Neuronal stem cell (in vitro differentiated cells): ENCODE results near the gene PBOV1.

Experiments used
- DNase-seq: peaks from one replicate; pipeline ENCODE4 v3.0.0-alpha.2; 2013; ENCODE audit warnings: low spot score
- H2AFZ ChIP-seq: one replicate; pipeline ENCODE4 v1.6.1; 2013; ENCODE audit warnings: mild to moderate bottlenecking, low read length, inconsistent platforms
- H2AK5ac ChIP-seq: 2 replicates; pipeline ENCODE4 v1.6.1; 2013; ENCODE audit warnings: low read depth, mild to moderate bottlenecking, inconsistent platforms, low read length, moderate library complexity, mixed read lengths
- H2BK120ac ChIP-seq: 2 replicates; pipeline ENCODE4 v1.6.1; 2013; ENCODE audit warnings: low read depth, mild to moderate bottlenecking, inconsistent platforms, low read length, moderate library complexity, mixed read lengths
- H2BK12ac ChIP-seq: one replicate; pipeline ENCODE4 v1.6.1; 2013; ENCODE audit warnings: low read length, inconsistent platforms
- H2BK15ac ChIP-seq: 2 replicates; pipeline ENCODE4 v1.6.1; 2013; ENCODE audit warnings: mild to moderate bottlenecking, low read length, inconsistent platforms, mixed read lengths
- H2BK5ac ChIP-seq: one replicate; pipeline ENCODE4 v1.6.1; 2013; ENCODE audit warnings: inconsistent platforms, mild to moderate bottlenecking, low read length, moderate library complexity
- H3K14ac ChIP-seq: one replicate; pipeline ENCODE4 v1.6.1; 2013; ENCODE audit warnings: low read length, inconsistent platforms
- H3K18ac ChIP-seq: 2 replicates; pipeline ENCODE4 v1.6.1; 2013; ENCODE audit warnings: low read length, inconsistent platforms
- H3K23ac ChIP-seq: 2 replicates; pipeline ENCODE4 v1.6.1; 2013; ENCODE audit warnings: low read depth, mild to moderate bottlenecking, mixed read lengths, low read length, inconsistent platforms; ENCODE audit not compliant: poor library complexity
- H3K27ac ChIP-seq: replicated peaks from 3 replicates; pipeline ENCODE4 v1.5.1; 2013; ENCODE audit warnings: low read length, inconsistent platforms
- H3K27me3 ChIP-seq, 3 experiments: 2 replicates each; pipeline ENCODE4 v1.6.1; 2013; ENCODE audit warnings: low read length in 3 of 3, mild to moderate bottlenecking in 2 of 3, inconsistent platforms in 1 of 3, low read depth in 1 of 3, mixed read lengths in 1 of 3, moderate library complexity in 1 of 3; ENCODE audit not compliant: control insufficient read depth in 3 of 3, insufficient read depth in 3 of 3
- H3K36me3 ChIP-seq, 2 donors: replicated peaks in 1 of 2; 2 replicates each; pipeline ENCODE4 v1.6.1; 2013; ENCODE audit warnings: low read length in 2 of 2; ENCODE audit not compliant: control insufficient read depth in 2 of 2, insufficient read depth in 2 of 2
- H3K4ac ChIP-seq: 2 replicates; pipeline ENCODE4 v1.6.1; 2013; ENCODE audit warnings: inconsistent platforms, mild to moderate bottlenecking, low read length, moderate library complexity
- H3K4me1 ChIP-seq, 2 donors: 1 replicate in 1 of 2; 2 replicates in 1 of 2; pipeline ENCODE4 v1.6.1; 2013; ENCODE audit warnings: low read length in 2 of 2, low read depth in 1 of 2; ENCODE audit not compliant: control insufficient read depth in 2 of 2, insufficient read depth in 1 of 2
- H3K4me2 ChIP-seq: one replicate; pipeline ENCODE4 v1.6.1; 2013; ENCODE audit warnings: mild to moderate bottlenecking, low read length, inconsistent platforms; ENCODE audit not compliant: insufficient read depth, poor library complexity, severe bottlenecking
- H3K4me3 ChIP-seq, 2 donors: 2 replicates each; pipeline ENCODE4 v1.5.1; 2013; ENCODE audit warnings: low read length in 2 of 2, mild to moderate bottlenecking in 2 of 2, inconsistent platforms in 1 of 2, moderate library complexity in 1 of 2
- H3K79me1 ChIP-seq: one replicate; pipeline ENCODE4 v1.6.1; 2013; ENCODE audit warnings: low read depth, mild to moderate bottlenecking, inconsistent platforms, low read length, moderate library complexity
- H3K9ac ChIP-seq: one replicate; pipeline ENCODE4 v1.6.1; 2013; ENCODE audit warnings: mild to moderate bottlenecking, low read depth, low read length, inconsistent platforms; ENCODE audit not compliant: poor library complexity
- H3K9me3 ChIP-seq, 2 donors: replicated peaks in 1 of 2; 2 replicates each; pipeline versions ENCODE3 to v1.6.1; 2013; ENCODE audit warnings: low read length in 2 of 2, mild to moderate bottlenecking in 2 of 2, inconsistent platforms in 1 of 2, low read depth in 1 of 2, mixed read lengths in 1 of 2, moderate library complexity in 1 of 2; ENCODE audit not compliant: control insufficient read depth in 2 of 2, insufficient read depth in 1 of 2
- H4K8ac ChIP-seq: one replicate; pipeline ENCODE4 v1.6.1; 2013; ENCODE audit warnings: low read depth, mild to moderate bottlenecking, inconsistent platforms, low read length, moderate library complexity
- H4K91ac ChIP-seq: one replicate; pipeline ENCODE4 v1.6.1; 2013; ENCODE audit warnings: low read length, low read depth, mild to moderate bottlenecking, inconsistent platforms; ENCODE audit not compliant: poor library complexity
- WGBS, 2 donors: extraction: QIAGEN DNeasy Blood & Tissue Kit; methylation state at CpG; one replicate each; pipeline ENCODE4 v1.1.7; 2013; ENCODE audit warnings: missing lambda C conversion rate in 2 of 2, mixed read lengths in 1 of 2; ENCODE audit not compliant: insufficient read length in 2 of 2, insufficient replicate concordance in 1 of 2; ENCODE audit errors: extremely low coverage in 2 of 2; 5-methylcytosine and 5-hydroxymethylcytosine counted together

The PBOV1 gene

GRCh38 chr6:138187156-138187555 lies 31.1 kb downstream of the PBOV1 start:
- no peak overlapping the region for H2BK120ac ChIP-seq
- no CpG with 5 or more reads among the region's 4 CpGs for WGBS, 2 donors
- H2AK5ac ChIP-seq = no peak overlapping the region
- peaks cover 0 to 18% of the 10 kb centered on the region in 2 donors for H3K4me1 ChIP-seq
- no peak overlapping the region for H2AFZ ChIP-seq
- H4K91ac ChIP-seq = no peak overlapping the region
- H3K79me1 ChIP-seq = no peaks in the 10 kb centered on the region
- no peak for DNase-seq
- no peak overlapping the region for H4K8ac ChIP-seq
- no peak overlapping the region for H3K18ac ChIP-seq
- H3K23ac ChIP-seq = no peak overlapping the region
- H3K4me2 ChIP-seq = no peak overlapping the region
- no peaks in the 10 kb centered on the region for H3K36me3 ChIP-seq
- no peak overlapping the region for H3K14ac ChIP-seq
- H3K4ac ChIP-seq = no peak overlapping the region
- no peak overlapping the region for H3K4me3 ChIP-seq
- no peak overlapping the region for H3K27ac ChIP-seq
- H3K9me3 ChIP-seq = peaks cover 0 to 2% of the 10 kb centered on the region in 2 donors
- H3K9ac ChIP-seq = no peak overlapping the region
- no peak overlapping the region for H2BK5ac ChIP-seq
- no peak overlapping the region for H2BK15ac ChIP-seq
- H3K27me3 ChIP-seq = peaks cover 0 to 2% (median 0%) of the 10 kb centered on the region in 3 experiments
- H2BK12ac ChIP-seq = no peak overlapping the region

GRCh38 chr6:138184230-138184629 lies 34.1 kb downstream of the PBOV1 start:
- Histone ChIP-seq H4K91ac (no peak overlapping the region), H2AK5ac (no peak overlapping the region), H4K8ac (no peak overlapping the region), H3K4me2 (no peak overlapping the region), H3K14ac (no peak overlapping the region), H2BK5ac (no peak overlapping the region), H3K4me1 (peaks cover 0 to 18% of the 10 kb centered on the region in 2 donors), H3K4me3 (no peak overlapping the region), H3K23ac (no peak overlapping the region), H3K79me1 (no peaks in the 10 kb centered on the region), H2BK12ac (no peak overlapping the region), H2BK15ac (no peak overlapping the region), H3K9ac (no peak overlapping the region), H3K18ac (no peak overlapping the region), H3K27ac (no peak overlapping the region), H3K36me3 (no peaks in the 10 kb centered on the region), H3K27me3 (peaks cover 0 to 2% (median 0%) of the 10 kb centered on the region in 3 experiments), H2BK120ac (no peak overlapping the region), H2AFZ (no peak overlapping the region), H3K4ac (no peak overlapping the region), H3K9me3 (peaks cover 0 to 2% of the 10 kb centered on the region in 2 donors)
- WGBS, 2 donors = no CpG with 5 or more reads among the region's 3 CpGs
- no peak for DNase-seq

- Histone ChIP-seq H2AFZ (no peak overlapping the region), H3K4me3 (no peak overlapping the region), H3K27me3 (peaks cover 0 to 2% (median 0%) of the 10 kb centered on the region in 3 experiments)
Measured at GRCh38 chr6:138183790-138184134, 34.5 kb downstream of the PBOV1 start.

GRCh38 chr6:138182939-138183789 lies 35.1 kb downstream of the PBOV1 start:
- Histone ChIP-seq H2AK5ac (no peak overlapping the region), H3K4ac (no peak overlapping the region), H3K9me3 (peaks cover 0 to 3% of the 10 kb centered on the region in 2 donors), H3K4me3 (no peak overlapping the region), H4K91ac (no peak overlapping the region), H2BK120ac (no peak overlapping the region), H3K23ac (no peak overlapping the region), H2BK5ac (no peak overlapping the region), H2BK12ac (peak overlapping the region; percentile 18), H3K27me3 (no peaks in the 10 kb centered on the region), H3K27ac (no peak overlapping the region), H3K18ac (peak overlapping the region; percentile 25), H3K79me1 (no peaks in the 10 kb centered on the region), H3K36me3 (no peaks in the 10 kb centered on the region), H4K8ac (no peak overlapping the region), H3K14ac (no peak overlapping the region), H3K4me2 (no peak overlapping the region), H2AFZ (no peak overlapping the region), H2BK15ac (no peak overlapping the region), H3K4me1 (peaks cover 0 to 18% of the 10 kb centered on the region in 2 donors), H3K9ac (no peak overlapping the region)
- WGBS, 2 donors = no CpG with 5 or more reads among the region's 8 CpGs
- no peak for DNase-seq

More at GRCh38 chr6:138183790-138184134, 34.5 kb downstream of the PBOV1 start:
- Histone ChIP-seq H2BK12ac (peak overlapping the region; percentile 18), H3K18ac (no peak overlapping the region), H3K23ac (no peak overlapping the region), H4K8ac (no peak overlapping the region), H3K4ac (no peak overlapping the region), H3K4me1 (peaks cover 0 to 18% of the 10 kb centered on the region in 2 donors), H2BK15ac (no peak overlapping the region), H4K91ac (no peak overlapping the region), H3K4me2 (no peak overlapping the region), H3K9ac (no peak overlapping the region), H2AK5ac (no peak overlapping the region), H3K14ac (no peak overlapping the region), H2BK5ac (no peak overlapping the region), H3K79me1 (no peaks in the 10 kb centered on the region), H3K27ac (no peak overlapping the region), H3K9me3 (peaks cover 0 to 2% of the 10 kb centered on the region in 2 donors), H3K36me3 (no peaks in the 10 kb centered on the region), H2BK120ac (no peak overlapping the region)
- WGBS, 2 donors = no CpG with 5 or more reads among the region's 4 CpGs
- DNase-seq = no peak
